HG03064 (cell line): ENCODE data around the gene FKBP5.
"Not testable (repeated sequence)": the region's sequence is repeated elsewhere in the genome, so short reads cannot be mapped to it uniquely, and the experiment has no call there.

Source experiments
- ATAC-seq: cut with Tn5 transposase; IDR thresholded peaks from one replicate; pipeline ENCODE4 v1.9.1; 2021; ENCODE audit warnings: low read depth; ENCODE audit not compliant: unreplicated experiment

Gene FKBP5

DNA sequence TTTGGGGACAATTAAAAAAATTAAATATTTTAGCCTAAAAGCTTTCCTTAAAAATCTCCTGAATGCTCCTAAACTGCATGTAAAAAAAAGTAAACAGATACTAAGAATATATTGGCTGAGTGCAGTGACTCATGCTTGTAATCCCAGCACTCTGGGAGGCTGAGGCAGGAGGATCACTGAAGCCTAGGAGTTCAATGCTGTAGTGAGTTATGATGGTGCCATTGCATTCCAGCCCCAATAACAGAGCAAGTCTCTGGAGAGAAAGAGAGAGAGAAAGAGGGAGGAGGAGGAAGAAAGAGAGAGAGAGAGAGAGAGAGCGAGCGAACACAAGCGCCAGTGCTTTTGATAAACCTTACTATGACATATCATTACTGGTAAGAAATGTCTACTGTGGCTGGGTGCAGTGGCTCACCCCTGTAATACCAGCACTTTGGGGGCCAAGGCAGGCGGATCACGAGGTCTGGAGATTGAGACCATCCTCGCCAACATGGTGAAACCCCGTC lies 58.8 kb downstream of the FKBP5 start:
- ATAC-seq: no peak

DNA sequence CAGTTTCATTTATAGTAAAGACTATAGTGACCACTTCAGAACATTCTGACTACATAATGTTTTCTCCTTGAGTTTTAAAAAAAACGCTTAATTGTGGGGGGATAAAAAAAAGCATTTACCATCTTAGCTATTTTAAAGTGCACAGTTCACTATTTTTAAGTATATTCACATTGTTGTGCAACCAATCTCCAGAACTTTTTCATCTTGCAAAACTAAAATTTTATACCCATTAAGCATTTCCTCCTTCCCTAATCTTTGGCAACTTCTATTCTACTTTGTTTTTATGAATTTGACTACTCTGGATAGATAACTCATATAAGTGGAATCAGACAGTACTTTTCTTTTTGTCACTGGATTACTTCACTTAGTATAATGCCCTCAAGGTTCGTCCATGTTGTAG lies 62.3 kb downstream of the FKBP5 start:
- ATAC-seq: no peak

- ATAC-seq: no peak
Observed at GRCh38 chr6:35624341-35625070, 64.2 kb downstream of the FKBP5 start.

DNA sequence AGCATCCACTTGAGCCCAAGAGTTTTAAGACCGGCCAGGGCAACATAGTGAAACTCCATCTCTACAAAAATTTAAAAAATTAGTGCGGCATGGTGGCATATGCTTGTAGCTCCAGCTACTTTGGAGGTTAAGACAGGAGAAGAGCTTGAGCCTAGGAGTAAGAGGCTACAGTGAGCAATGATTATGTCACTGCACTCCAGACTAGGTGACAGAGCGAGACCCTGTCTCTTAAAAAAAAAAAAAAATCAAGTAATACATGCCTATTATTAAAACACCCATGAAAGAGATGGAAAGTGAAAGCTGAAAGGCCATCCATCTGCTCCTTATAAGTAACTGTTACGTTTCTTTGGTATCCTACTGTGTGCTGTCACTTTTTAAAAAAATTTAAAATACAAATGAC lies 66.4 kb downstream of the FKBP5 start:
- no peak for ATAC-seq

- ATAC-seq: no peak
Observed at GRCh38 chr6:35620706-35621105, 68.0 kb downstream of the FKBP5 start.

DNA sequence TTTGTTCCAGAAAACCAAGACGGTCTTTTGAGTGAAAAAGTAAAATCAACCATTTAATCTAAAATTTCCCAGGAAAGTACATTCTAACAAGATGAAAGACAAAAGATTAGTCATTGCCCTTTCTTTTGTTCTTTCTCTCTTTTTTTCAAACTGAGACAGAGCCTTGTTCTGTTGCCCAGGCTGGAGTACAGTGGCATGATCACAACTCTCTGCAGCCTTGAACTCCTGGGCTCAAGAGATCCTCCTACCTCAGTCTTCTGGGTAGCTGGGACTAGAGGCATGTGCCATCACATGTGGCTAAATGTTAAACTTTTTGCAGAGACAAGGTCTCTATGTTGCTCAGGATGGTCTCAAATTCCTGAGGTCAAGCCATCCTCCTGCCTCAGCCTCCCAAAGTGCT lies 75.0 kb downstream of the FKBP5 start:
- no peak for ATAC-seq

DNA sequence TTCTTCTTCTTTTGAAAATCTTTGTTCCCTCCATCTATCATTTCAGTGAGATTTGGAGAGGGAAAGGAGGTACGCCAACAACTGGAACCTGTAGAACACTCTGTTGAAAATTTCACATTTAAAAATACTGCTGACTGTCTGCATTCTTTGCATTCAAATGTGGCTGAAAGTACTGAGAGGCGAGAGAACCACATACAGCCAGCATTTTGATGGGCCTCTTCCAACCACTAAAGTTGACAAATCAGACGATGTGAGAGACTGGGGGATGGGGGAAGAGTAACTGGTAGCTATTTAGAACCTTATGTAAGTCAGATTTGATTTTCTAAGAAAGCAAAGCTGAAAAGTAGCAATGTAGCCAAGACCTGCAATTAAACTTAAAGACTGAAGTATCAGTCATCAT lies 77.5 kb downstream of the FKBP5 start:
- no peak for ATAC-seq

GRCh38 chr6:35610830-35611229 lies 77.9 kb downstream of the FKBP5 start:
- ATAC-seq: no peak

- ATAC-seq: no peak
Observed at GRCh38 chr6:35609588-35609987, 79.1 kb downstream of the FKBP5 start.

GRCh38 chr6:35607517-35608233 lies 81.0 kb downstream of the FKBP5 start:
- ATAC-seq: no peak

DNA sequence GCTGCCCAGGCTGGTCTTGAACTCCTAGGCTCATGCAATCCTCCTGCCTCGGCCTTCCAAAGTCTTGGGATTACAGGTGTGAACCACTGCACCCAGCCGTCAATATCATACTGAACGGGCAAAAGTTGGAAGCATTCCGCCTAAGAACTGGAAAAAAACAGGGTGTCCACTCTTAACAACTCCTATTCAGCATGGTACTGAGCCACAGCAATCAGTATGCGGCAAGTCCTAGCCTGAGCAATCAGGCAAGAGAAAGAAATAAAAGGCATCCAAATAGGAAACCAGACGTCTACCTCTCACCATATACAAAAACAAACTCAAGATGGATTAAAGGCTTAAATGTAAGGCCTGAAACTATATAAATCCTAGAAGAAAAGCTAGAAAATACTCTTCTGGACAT lies 83.1 kb downstream of the FKBP5 start:
- ATAC-seq: no peak

GRCh38 chr6:35603326-35604202 lies 85.2 kb downstream of the FKBP5 start:
- no peak for ATAC-seq

DNA sequence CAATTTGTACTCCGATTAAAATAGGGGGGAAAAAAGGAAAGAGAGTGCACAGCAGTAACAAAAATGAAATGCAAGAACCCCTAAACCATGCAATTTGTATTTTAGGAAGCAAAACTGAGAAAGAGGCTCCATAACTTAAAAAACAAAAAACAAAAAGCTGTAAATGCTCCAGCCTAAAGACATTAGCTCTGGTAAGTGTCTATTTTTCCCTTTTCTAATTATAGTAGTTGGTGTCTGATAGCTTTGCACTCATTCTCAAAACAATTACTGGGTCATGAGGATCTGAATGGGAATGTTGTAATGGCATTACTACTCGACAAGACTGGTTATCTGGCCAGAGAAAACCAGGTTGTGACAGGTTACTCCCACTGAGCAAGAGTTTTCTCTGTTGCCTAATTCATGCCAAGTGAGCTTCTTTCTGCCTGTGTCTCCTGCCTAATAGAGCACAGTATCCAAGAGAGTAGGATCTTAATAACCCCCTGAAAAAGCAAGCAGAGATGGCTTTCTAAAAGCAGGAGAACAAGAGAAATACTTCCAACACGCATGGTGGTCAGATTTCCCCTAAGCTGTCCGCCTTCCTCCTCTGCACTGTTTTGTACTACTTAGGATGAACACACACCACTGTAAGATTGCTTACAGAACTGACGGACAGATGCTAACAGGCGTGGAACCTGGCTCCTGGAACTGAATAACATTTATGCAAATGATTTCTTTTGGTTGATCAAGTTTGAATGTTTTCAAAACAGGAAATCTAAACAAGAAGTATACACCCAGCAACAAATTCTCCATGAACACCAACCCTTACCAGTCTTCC lies 86.4 kb downstream of the FKBP5 start:
- ATAC-seq: no peak

DNA sequence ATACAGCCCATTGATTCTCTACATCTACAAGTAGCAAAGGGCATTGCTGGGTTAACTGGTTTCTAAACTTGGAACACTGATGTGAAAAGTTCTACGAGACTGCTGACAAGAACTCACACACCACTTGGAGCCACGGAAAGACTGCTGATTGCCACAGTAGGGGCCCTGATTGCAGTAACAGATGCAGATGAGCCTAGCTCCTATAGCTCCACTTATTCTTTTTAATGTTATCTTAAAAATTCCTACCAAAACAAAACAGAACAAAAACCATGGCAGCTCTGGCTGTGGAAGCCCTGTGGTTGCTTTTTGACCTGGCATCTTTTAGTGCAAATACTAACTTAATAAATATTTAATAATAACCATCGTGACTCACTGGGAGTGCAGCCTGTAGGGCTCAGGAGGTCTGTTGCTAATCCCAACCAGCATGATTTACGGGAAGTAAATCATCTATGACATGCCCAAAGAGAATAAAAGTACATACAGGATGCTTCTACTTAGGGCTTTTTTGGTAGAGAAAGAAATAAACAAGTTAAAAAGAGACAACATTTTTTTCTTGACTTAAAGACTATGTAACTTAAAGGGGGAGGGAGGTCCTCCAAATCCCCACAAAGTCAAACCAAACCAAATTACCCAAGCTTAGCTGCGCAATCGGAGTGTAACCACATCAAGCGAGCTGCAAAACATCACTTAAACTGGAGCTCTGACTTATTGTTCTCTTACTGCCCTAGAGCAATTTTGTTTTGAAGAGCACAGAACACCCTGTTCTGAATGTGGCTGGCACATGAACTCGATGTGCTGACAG lies 87.2 kb downstream of the FKBP5 start:
- no peak for ATAC-seq

DNA sequence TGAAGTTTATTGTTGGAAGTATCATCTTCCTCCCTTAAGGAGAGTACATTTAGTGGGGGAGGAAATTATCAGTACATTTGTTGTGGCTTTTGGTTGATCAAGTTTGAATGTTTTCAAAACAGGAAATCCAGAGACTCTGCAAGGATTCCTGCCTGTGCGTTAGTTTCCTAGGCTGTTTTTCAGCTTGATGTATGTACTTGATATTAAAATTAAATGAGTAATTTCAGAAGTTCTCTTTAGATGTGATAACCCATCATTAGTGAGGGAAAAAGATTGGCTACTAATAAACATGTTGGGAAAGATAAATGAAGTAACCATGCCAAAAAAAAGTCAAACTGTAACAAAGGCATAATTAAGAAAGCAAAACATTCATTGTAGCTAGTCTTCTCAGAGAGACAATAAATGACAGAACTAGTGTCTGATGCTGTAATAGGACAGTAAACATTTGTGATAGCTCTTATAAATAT lies 88.0 kb downstream of the FKBP5 start:
- ATAC-seq: no peak

DNA sequence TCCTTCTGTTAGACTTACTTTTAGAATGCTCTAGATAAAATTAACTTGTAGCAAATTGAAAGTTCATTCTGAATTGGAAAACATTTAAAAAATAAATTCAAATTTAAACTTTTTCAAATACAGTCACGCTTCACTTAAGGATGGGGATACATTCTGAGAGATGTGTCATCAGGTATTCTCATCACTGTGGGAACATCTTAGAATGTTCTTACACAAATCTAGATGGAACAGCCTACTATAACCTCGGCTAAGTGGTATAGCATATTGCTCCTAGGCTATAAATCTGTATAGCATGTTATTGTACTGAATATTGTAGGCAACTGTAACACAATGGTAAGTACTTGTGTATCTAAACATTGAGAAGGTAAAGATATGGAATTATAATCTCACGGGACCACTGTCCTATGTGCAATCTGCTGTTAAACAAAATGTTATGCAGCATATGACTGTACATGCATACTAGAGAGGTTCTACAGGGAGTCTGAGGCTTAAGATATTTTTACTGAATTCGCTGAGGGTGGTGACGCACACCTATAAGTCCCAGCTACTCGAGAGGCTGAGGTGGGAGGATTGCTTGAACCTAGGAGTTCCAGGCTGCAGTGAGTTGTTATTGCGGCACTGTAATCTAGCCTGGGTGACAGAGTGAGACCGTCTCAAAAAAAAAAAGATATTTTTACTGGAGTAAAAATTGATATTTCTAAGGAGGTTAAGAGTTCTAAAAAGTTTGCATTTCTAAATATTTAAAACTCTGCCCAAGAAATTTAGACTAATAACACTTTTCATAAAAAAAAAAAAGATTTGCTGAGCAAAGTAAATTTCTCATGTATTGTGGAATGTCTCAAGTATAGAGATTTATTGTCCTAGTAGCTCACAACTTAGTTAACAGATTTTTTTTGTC lies 88.7 kb downstream of the FKBP5 start:
- no peak for ATAC-seq

GRCh38 chr6:35598621-35599020 lies 90.1 kb downstream of the FKBP5 start:
- ATAC-seq: not testable (repeated sequence)
